Colon (tissue), 2 donors: Measurements from ENCODE around the gene MRPS18A.
"Not testable (repeated sequence)": the region's sequence is repeated elsewhere in the genome, so short reads cannot be mapped to it uniquely, and the experiment has no call there.

ENCODE experiments used
- FAIRE-seq: peaks from 2 replicates; lab custom pipeline; 2012; peaks lifted over from hg19 to GRCh38; lab: Jason Lieb, UNC
- donor health status: control.
- donor health status: control.

MRPS18A gene

DNA sequence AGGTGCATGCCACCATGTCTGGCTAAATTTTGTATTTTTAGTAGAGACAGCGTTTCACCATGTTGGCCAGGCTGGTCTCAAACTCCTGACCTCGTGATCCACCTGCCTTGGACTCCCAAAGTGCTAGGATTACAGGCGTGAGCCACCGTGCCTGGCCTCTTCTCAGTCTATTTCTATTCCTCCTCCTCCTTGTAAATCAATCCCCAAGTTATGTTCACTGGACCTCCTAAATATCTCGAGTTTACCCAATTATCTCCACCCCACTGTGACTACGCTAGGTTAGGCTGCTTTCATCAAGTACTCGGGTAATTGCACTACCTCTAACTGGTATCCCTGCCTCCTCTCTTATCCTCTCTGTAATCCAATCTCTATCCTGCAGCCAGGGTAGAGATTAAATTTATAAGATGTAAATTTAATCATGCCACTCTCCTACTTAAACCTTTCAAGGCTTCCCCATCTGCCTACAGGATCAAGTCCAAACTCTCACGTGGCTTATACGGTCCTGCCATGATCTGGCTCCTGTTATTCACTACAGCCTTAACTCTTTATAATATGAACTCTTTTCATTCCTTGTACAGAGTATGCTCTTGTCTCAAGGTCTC, 52.8 kb downstream of the MRPS18A start:
- FAIRE-seq, result no peak

DNA sequence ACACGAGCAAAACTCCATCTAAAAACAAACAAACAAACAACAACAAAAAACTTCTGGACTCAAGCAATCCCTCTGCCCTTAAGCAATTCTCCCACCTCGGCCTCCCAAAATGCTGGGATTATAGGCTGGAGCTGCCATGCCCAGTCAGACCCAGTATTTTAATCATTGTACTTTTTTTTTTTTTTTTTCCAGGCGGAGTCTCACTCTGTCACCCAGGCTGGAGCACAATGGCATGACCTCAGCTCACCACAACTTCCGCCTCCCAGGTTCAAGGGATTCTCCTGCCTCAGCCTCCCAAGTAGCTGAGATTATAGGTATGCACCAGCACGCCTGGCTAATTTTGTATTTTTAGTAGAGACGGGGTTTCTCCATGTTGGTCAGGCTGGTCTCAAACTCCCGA, 54.6 kb downstream of the MRPS18A start:
- FAIRE-seq, result not testable (repeated sequence)

DNA sequence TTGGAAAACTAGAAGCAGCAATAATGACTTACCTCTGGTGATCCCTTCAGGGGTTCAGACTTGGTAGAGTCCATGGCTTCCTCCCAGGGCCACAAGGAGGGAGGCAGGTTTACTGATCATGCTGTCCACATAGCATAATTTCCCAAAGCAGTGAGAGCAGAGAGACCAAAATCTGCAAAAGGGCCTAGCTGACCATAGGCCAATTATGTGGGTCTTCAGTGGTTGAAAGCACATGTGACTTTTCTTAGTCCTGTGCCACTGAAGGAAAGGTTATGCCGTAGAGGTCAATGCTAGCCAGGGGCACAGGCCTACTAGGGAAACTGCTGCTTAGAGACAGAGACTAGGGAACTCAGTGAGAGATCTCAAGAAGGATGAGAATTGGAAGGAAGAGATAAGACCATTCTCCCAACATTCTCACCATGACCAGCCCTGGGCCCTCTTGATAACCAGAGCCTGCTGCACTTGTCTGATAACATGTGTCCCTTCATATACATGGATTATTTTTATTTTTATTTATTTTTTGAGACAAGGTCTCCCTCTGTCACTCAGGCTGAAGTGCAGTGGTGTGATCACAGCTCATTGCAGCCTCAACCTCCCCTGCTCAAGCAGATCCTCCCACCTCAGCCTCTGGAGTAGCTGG, 56.5 kb downstream of the MRPS18A start:
- FAIRE-seq, result no peak

DNA sequence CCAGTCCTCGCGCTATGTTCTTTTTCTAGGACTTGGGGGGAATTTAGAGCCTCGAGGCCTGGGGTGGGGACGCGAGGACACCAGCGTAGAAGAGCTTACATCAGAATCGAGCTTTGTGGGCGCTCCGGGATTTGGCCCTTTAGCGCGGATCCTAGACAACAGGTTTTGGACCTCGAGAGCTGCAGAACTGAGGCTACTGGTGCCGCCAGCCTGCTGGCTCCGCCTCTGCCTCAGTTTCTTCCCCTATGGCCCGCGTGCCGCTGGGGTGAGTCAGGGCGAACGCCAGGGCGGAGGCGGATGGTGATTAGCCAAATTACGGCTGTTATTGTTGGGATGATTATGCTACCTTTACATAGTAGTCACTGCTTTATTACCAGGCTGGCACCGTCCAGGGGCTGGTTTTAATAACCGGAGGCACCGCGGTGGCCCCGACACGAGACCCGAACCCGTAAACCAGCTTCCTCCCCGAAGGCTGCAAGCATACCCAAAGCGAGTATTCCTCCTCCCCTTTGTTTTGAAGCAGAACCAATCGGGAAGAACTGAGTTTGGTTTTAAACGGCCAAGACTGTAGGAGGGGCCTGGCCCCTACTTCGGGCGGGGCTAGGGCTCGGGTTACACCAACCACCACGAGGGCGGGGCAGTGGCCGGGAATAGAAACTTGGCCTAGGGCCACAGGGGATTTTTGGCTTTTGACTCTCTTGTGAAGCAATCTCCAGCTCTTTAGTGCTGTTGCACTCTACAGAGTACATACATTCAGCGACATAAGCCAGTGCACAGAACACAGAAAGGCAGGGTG, 57.9 kb downstream of the MRPS18A start:
- peak; percentile 5 for FAIRE-seq

DNA sequence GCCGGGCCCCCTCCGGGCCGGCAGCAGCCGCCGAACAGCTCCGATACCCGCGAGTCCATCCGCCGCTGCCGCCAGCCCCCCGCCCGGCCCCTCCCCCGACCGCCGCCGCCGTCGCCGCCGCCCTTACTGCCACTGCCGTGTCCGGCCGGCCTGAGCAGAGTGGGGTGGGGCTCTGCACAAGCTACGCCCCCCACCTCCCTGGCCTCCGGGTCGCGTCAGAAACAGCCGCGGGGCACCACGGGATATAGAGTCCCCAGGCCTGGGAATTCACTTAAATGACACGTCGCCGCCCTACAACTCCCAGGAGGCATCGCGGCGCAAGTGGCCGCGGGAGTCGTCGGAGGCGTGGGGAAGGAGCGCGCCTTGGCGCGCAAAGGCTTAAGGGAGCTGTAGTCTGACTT, 58.5 kb downstream of the MRPS18A start, which contains the start of gene GTPBP2:
TSS of gene GTPBP2 (minus strand) at position 161 of the 401 bp plus-strand sequence. CDS start at position 59, 102 bp downstream.
- no peak for FAIRE-seq

DNA sequence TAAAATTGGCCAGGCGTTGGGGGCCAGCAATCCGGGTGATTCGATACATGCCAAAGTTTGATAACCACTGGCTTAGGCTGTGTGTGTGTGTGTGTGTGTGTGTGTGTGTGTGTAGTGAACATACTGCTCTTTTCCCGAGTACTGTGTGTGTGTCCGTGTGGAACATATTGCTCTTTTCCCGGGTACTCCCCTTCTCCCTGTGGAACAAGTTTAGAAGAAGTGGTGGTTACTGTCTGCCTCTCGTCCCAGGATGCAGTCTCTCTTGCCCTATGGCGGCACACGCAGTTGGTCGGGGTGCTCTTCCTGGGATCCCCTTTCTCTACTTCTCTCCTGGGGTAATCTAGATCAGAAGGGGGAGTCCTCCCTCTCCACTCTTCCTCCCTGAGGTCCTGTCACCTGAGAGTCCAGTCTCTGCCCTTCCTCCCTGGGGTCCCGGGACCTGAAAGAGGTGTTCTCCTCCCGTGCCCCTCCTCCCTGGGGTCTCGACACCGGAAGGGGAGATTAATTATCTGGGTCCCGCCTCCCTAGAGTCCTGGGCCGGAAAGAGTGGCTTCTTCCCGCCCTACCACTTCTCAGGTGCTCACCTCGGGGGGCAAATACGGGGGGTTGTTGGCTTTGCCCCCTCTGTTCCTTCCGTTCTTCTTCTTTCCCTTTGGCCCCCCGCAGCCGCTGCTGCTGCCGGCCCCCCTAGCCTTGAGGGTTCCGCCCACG, 59.0 kb downstream of the MRPS18A start:
- FAIRE-seq, result no peak

DNA sequence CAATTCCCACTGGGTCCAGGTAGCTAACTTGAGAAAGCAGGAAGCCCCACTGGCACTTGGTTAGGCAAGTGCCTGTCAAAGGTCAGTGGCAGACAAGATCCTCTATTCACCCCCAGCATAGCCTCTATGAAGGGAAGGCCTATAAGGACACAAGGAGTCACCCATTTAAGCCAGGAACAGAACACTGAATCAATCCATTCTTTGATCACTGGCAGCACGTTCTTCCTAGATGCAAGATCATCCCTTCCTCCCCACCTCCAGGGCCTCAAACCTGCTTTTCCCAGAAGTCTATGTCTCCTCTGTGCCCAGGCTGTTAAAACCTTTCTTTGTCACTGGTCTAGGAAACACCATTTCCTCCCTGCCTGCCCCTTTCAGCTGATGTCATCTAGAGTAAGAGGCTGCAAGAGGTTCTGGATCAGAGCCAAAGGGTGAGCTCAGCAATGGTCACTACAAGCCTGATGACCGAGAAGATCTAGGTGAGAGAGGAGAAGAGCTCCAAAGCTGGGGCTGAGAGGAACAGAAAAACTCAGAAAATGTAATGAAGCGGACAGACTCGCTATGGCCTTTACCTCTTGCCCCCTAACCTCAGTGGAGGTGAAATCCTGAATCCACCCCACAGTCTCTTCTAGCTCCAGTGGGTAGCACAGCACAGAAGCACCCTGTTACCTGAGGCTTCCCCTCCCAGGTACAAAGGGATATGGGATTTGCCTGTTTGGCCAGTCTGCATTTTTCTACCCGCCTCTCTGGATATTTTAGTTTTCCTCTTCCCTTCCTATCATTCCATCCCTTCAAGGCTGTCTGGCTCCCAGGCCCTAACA, 60.4 kb downstream of the MRPS18A start:
- no peak for FAIRE-seq

DNA sequence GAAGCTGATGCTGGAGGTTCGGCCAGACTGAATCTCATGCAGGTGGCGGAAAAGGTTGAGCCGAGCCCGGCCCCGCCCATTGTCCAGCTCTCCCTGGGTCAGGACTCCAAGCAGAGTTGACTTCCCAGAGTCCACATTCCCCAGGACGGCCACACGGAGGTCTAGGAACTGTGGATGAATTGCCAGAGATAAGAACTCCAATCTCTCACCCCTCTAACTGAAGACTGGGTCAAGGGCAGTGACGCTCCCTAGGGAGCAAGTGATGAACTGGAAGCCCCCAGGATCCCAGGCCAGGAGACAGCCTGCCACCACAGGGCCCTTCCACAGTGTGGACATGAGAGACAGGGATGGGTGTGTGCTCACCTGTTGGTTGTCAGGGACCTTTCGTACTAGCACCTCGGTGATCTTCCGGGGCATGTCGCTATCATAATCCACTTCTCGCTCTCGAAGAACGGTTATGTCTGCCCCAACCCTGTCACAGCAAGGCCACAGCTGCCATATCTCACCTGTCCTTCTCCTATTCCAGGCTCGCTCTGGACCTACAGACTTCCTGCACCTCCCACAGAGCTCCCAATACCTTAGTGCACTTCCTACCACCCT, 62.1 kb downstream of the MRPS18A start:
- no peak for FAIRE-seq

DNA sequence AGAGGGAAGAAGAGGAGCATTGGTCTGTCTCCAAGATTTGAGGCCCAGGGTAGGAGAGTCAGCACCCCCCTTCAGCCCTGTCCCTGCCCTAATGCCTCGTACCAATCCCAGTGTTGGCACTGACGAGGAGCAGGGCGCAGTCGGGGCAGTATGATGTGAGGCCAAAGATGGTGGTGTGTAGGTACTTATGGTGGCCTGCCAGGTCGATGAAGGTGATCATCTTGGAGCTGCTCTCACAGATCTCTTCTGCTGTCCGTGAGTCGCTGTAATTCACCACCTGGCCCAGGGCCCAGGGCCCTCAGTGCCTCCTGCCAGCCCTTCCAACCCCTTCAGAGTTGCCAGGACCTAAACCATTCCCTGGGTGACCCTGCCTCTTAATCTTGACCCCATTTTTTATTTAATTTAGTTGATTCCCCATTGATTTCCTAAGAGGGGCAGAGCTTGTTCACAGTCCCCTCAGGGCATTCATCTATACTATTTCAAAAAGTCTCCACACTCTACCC, 62.8 kb downstream of the MRPS18A start:
- FAIRE-seq, result no peak

DNA sequence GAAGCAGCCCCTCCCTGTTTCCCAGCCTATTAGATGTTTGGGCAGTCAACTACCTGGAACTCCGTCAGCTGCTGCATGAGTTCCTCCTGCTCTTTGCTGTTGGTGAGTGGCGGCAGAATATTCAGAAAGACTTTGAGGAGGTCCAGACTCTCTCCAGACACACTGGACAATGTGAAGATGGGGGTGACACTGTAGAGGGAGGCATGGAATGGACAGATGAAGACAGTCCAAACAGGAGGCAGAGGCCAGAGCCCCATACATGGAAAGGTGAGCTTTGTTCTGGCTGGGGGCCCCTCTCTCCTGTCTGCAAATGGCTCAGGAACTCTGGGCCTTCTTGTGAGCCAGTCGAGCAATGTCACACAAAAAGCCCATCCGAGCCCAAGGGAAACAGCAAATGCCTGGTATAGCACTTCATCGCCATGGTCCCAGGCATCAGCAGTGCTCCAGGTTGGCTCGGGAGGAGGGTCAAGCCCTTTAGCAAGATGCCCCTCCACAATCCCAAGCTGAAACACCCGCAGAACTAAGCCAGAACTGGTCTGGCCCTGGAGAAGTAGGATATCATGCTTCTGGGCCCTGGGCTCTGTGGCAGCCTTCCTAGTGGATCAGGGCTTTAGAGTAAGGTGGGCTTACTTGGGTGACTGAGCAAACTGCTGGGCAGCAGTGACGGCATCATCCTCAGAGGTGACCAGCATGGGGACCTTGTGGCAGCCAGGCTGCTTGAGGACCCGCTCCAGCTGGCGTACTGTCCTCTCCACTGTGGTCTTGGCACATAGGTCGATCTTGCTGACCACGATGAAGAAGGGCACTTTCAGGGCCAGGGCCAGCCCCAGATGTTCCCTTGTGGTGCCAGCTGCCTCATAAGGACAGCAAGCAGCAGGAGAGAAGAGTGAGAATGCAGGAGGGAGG, 63.5 kb downstream of the MRPS18A start:
- FAIRE-seq, result no peak

DNA sequence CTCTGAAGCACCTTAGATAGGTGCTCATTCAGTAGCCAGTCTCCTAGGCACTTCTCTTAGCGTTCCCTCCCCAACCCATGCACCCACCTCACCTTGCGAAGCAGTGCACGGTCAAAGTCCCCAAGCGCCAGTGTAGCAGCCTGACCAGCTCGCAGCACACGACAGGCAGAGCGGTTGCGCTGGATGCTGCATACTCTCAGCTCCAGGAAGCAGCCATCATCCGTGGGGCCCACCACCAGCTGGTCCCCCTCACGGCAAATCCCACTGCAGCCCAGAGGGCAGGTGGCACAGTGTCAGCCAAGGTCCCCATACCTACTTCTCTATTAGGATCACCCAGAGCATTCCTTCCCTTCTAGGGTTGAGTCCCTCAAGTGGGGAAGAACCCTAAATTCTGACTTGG, 65.0 kb downstream of the MRPS18A start:
- FAIRE-seq, result no peak

DNA sequence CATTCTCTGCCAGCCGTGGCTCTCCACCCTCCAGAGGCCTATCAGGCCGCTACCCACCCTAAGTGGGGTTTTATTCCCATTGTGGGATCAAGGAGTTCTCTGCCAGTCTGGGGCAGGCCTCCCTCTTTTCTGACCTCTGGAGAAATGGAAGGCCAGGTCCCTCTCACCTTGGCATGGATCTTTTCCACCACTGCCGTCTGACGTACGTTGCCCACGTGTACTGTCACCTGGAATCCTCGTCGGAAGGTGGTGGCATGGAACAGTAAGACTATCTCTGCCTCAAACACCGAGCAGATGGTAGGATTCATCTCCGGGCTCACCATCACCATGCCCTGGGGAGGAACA, 65.8 kb downstream of the MRPS18A start:
- FAIRE-seq, result no peak
